C4-2B (cell line): ENCODE results near the gene KRTAP5-1.
"Not testable (repeated sequence)": the region's sequence is repeated elsewhere in the genome, so short reads cannot be mapped to it uniquely, and the experiment has no call there.

Experiments used
- H3K27ac ChIP-seq: fragments of 450-650 bp; 2 replicates; pipeline ENCODE4 v1.5.1; 2017
- ZFX ChIP-seq: fragments of 450-650 bp; IDR thresholded peaks from 2 replicates; pipeline ENCODE4 v1.6.1; 2017
- TF ChIP-seq, protein P1 (sequence below): fragments of 450-650 bp; conservative IDR thresholded peaks from 2 replicates; pipeline ENCODE4 v1.5.1; 2017; ENCODE audit warnings: mild to moderate bottlenecking

KRTAP5-1 gene, protein sequence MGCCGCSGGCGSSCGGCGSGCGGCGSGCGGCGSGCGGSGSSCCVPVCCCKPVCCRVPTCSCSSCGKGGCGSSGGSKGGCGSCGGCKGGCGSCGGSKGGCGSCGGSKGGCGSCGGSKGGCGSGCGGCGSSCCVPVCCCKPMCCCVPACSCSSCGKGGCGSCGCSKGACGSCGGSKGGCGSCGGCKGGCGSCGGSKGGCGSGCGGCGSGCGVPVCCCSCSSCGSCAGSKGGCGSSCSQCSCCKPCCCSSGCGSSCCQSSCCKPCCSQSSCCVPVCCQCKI

DNA sequence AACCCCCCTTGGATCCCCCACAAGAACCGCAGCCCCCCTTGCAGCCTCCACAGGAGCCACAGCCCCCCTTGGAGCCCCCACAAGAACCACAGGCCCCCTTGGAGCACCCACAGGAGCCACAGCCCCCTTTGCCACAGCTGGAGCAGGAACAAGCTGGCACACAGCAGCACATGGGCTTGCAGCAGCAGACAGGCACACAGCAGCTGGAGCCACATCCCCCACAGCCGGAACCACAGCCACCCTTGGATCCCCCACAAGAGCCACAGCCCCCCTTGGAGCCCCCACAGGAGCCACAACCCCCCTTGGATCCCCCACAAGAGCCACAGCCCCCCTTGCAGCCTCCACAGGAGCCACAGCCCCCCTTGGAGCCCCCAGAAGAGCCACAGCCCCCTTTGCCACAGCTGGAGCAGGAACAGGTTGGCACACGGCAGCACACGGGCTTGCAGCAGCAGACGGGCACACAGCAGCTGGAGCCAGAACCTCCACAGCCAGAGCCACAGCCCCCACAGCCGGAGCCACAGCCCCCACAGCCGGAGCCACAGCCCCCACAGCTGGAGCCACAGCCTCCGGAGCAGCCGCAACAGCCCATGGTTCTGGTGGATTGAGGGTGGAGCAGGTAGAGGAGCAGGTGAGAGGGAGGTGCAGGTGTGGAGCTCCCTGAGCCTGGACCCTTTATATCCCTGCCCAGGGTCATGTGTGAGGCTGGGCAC, at the start of gene KRTAP5-1:
Gene KRTAP5-1 (minus strand): TSS at position 623 of the 710 bp plus-strand sequence. CDS start 34 bp downstream, at position 589.
- H3K27ac ChIP-seq: not testable (repeated sequence)

DNA sequence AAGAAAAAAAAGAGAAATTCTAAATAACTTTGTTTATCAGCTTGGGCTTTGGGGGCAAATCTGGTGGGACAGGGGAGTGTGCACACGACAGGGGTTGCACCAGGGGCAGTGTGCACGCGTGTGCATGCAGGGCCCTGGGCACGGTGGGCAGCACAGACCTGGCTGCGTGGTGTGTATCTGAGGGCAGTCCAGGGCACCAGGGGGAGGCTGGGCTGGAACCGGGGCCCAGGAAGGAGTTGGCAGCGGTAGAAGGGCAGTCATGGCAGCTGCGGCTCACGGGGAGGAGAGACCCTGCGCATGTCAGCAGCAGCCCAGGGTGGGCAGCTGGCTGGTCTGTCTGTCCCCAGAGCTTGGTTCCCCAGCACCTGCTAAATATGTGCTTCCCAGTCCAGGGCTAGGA, 48.8 kb upstream of the KRTAP5-1 start:
- no peak overlapping the region for H3K27ac ChIP-seq
- TF ChIP-seq, protein P1, sequence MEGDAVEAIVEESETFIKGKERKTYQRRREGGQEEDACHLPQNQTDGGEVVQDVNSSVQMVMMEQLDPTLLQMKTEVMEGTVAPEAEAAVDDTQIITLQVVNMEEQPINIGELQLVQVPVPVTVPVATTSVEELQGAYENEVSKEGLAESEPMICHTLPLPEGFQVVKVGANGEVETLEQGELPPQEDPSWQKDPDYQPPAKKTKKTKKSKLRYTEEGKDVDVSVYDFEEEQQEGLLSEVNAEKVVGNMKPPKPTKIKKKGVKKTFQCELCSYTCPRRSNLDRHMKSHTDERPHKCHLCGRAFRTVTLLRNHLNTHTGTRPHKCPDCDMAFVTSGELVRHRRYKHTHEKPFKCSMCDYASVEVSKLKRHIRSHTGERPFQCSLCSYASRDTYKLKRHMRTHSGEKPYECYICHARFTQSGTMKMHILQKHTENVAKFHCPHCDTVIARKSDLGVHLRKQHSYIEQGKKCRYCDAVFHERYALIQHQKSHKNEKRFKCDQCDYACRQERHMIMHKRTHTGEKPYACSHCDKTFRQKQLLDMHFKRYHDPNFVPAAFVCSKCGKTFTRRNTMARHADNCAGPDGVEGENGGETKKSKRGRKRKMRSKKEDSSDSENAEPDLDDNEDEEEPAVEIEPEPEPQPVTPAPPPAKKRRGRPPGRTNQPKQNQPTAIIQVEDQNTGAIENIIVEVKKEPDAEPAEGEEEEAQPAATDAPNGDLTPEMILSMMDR: no peak
- TF ChIP-seq ZFX: no peak

DNA sequence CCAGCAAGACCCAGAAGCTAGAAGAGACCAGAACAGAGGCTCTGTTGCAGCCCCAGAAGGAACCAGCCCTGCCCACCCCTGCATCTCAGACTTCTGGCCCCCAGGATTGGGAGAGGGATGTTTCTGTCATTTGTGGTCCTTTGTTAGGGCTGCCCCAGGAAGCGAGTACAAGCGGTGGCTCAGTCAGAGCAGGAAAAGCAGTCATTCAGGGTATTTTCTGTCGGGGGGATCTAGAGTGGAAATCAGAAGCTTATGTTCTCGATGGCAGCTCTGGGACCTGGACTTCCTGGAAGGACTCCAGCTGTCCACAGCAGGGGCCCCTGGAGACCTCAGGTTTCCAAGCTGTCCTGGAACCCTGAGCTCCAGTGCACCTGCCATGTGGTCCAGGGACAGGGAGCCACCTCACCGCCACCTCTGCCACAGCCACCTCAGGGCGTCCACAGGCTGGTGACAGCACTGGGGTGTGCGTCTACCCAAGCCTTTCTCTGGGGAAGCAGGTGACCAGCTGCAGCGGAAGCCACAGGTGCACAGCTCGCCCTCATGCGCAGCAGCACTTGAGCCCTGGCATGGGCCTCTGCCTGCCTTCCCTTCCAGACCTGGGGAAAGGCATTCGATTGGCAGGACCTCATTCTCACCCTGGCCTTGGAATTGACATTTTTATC, 47.1 kb upstream of the KRTAP5-1 start:
- H3K27ac ChIP-seq: no peak overlapping the region
- no peak for TF ChIP-seq ZFX
- TF ChIP-seq, protein P1: no peak

DNA sequence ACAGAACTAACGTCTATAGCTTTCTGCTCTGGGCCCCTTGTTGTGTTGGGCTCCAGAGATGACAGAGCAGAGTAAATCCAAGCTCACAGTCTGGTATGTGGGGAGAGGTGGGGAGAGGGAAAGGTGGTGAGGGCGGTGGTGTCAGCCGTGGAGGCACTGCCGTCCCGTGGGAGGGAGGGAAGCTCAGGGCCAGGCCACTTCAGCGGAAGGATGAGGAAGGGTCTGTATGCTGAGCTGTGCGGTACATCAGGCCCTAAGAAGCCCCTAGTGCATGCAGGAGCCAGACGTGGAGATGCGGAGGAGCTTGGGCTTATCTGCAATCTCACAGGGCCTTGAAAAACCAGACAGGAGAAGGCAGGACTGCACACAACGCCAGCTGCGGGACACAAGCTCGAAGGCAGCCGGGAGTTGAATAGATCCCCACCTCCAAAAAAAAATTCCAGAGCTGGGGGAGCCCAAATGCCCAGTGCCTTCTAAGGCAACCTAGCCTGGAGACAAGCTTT, 46.0 kb upstream of the KRTAP5-1 start:
- no peak overlapping the region for H3K27ac ChIP-seq
- TF ChIP-seq, protein P1: no peak
- TF ChIP-seq ZFX: no peak

DNA sequence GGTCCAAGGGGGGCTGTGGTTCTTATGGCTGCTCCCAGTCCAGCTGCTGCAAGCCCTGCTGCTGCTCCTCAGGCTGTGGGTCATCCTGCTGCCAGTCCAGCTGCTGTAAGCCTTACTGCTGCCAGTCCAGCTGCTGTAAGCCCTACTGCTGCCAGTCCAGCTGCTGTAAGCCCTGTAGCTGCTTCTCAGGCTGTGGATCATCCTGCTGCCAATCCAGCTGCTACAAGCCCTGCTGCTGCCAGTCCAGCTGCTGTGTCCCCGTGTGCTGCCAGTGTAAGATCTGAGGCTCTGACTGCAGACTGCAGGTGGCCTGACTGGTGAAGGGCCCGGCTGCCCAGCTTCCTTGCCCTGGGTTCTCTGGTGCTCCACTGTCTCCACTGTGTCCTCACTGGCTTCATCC, 45.2 kb upstream of the KRTAP5-1 start:
- TF ChIP-seq, protein P1: no peak
- no peak for TF ChIP-seq ZFX
- H3K27ac ChIP-seq: no peak overlapping the region

DNA sequence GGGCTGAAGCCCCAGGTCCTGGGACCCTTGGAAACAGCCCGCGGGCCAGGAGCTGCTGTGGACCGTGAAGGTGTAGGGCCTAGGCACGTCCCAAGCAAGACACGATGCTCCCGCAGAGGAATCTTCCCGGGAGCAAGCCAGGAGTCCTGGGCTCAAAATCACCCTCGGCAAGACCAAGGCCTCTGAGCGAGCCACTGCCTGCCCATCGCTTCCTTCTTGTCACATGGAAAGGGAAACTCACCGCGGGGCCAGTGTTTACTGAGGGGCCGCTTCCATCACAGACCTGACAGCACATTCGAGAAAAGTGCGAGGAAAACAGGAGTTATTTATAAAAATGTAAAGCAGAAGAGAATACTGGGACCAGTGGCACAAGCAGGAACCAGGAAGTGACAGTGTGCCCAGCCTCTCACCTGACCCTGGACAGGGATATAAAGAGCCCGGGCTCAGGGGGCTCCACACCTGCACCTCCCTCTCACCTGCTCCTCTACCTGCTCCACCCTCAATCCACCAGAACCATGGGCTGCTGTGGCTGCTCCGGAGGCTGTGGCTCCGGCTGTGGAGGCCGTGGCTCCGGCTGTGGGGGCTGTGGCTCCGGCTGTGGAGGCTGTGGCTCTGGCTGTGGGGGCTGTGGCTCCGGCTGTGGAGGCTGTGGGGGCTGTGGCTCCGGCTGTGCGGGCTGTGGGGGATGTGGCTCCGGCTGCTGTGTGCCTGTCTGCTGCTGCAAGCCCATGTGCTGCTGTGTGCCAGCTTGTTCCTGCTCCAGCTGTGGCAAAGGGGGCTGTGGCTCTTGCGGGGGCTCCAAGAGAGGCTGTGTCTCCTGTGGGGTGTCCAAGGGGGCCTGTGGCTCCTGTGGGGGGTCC, 44.5 kb upstream of the KRTAP5-1 start, which contains the start of gene KRTAP5-5:
Gene KRTAP5-5 (plus strand): TSS at position 450 of the 860 bp plus-strand sequence. CDS start 66 bp downstream, at position 516.
- TF ChIP-seq, protein P1: no peak
- no peak for TF ChIP-seq ZFX
- H3K27ac ChIP-seq: no peak within 1 kb of the TSS
